Peyer's patch (tissue), 4 donors: ENCODE measurements around the gene CCT7. TPM values are rescaled to one million over a fixed set of nuclear protein-coding genes. Genes with fewer than 3 reads are reported as not detected.
"Not testable (repeated sequence)": the region's sequence is repeated elsewhere in the genome, so short reads cannot be mapped to it uniquely, and the experiment has no call there.

Experiments used
- DNase-seq, 3 donors: peaks; one replicate each; pipeline ENCODE4 v3.0.0-alpha.2; 2017 to 2019
- H3K27ac ChIP-seq, 4 donors: fragments of 200-600 bp; sonication (generic); one replicate each; pipeline ENCODE4 v1.5.1; 2016 to 2019
- H3K27me3 ChIP-seq, 2 donors: fragments of 200-600 bp; sonication (generic); one replicate each; pipeline ENCODE4 v1.5.1; 2019
- H3K36me3 ChIP-seq, 3 donors: fragments of 200-600 bp; sonication (generic); one replicate each; pipeline ENCODE4 v1.5.1; 2016 to 2019
- H3K4me1 ChIP-seq, 4 donors: fragments of 200-600 bp; sonication (generic); one replicate each; pipeline ENCODE4 v1.5.1; 2016 to 2019
- H3K4me3 ChIP-seq, 4 donors: fragments of 200-600 bp; sonication (generic); 1 replicate in 3 of 4; 2 replicates in 1 of 4; pipeline ENCODE4 v1.5.1; 2016 to 2019; ENCODE audit warnings: mild to moderate bottlenecking in 1 of 4
- H3K9me3 ChIP-seq, 4 donors: fragments of 200-600 bp; sonication (generic); one replicate each; pipeline ENCODE4 v1.5.1; 2016 to 2019; ENCODE audit warnings: mild to moderate bottlenecking in 1 of 4
- POLR2A ChIP-seq, 2 donors: fragments of 450-650 bp; IDR thresholded peaks; one replicate each; pipeline ENCODE4 v1.5.1; 2017; ENCODE audit warnings: antibody characterized with exemption in 2 of 2, mild to moderate bottlenecking in 2 of 2, moderate library complexity in 2 of 2
- total RNA-seq, 4 donors: library from RNA; depleted of rRNA; stranded (reverse); fragments of >200 nt; gene quantifications; one replicate each; pipeline ENCODE4 v1.1.0, GENCODE V29; 2016
- TF ChIP-seq, protein P1 (sequence below), 6 experiments: fragments of 450-650 bp in 4 of 6; fragments of 200-600 bp in 2 of 6; sonication (generic) in 1 of 6; IDR thresholded peaks; one replicate each; pipeline ENCODE4 v1.5.1; 2017 to 2019; ENCODE audit warnings: antibody characterized with exemption in 6 of 6, mild to moderate bottlenecking in 3 of 6, moderate library complexity in 1 of 6

Gene CCT7
- 100 to 1,000 TPM in 2 of 4 donors, 10 to 100 TPM in 2; 83.5 to 131 (median 95.6) TPM for total RNA-seq

DNA sequence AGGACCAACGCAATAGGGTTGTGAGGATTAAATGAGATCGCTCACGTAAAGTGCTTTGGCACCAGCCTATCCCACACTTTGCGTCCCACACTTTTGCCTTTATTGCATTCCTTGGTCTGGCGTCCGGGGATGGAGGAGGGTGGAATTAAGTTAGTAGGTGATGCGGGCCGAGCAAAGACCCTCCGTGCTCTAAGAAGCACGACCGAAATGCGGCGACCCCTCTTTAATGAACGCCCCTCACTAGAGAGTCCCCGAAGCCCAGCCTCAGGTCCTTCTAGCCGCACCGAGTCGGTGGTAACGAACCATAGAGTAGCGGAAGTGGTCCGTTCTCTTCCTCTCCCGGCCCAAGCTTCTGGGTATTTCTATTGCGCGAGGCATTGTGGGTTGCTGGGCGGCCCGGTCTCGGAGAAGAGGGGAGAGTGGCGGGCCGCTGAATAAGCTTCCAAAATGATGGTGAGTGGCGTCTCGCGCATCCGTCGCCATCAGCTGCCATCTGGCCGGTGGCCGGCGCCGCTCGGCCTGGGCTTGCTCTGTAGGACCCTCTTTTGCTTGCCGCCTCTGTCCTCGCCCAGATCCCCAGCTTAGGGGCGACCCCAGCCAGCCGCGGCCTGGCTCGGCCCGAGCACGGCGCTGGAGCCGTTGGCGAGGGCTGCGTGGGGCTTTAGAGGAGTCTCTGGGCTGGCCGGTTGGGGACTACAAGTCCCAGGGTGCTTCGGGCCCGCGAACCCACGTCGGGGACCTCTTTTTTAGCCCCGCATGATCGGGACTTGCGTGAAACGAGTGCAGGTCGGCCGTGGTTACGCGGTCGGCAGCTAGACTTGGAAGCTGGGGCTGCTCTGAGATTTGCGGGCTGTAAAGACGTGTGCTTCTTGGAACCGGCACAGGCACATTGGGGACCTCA lies at the start of gene CCT7:
TSS of gene CCT7 (plus strand) at position 377 of the 901 bp plus-strand sequence. CDS start at position 448, 71 bp downstream.
- DNase-seq, result peak; percentile 85 to 95 (median 94)
- Histone ChIP-seq H3K4me3 (peak within 1 kb of the TSS; percentile 83 to 90 (median 86)), H3K4me1 (peaks cover 0 to 33% (median 6%) of the 10 kb centered on the region in 4 donors), H3K9me3 (no peaks in the 10 kb centered on the region), H3K27me3 (no peaks in the 10 kb centered on the region), H3K36me3 (peaks cover 0 to 8% (median 0%) of the 10 kb centered on the region in 3 donors), H3K27ac (peak within 1 kb of the TSS; percentile 90 to 97 (median 92))
- TF ChIP-seq, protein P1, sequence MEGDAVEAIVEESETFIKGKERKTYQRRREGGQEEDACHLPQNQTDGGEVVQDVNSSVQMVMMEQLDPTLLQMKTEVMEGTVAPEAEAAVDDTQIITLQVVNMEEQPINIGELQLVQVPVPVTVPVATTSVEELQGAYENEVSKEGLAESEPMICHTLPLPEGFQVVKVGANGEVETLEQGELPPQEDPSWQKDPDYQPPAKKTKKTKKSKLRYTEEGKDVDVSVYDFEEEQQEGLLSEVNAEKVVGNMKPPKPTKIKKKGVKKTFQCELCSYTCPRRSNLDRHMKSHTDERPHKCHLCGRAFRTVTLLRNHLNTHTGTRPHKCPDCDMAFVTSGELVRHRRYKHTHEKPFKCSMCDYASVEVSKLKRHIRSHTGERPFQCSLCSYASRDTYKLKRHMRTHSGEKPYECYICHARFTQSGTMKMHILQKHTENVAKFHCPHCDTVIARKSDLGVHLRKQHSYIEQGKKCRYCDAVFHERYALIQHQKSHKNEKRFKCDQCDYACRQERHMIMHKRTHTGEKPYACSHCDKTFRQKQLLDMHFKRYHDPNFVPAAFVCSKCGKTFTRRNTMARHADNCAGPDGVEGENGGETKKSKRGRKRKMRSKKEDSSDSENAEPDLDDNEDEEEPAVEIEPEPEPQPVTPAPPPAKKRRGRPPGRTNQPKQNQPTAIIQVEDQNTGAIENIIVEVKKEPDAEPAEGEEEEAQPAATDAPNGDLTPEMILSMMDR (IDR thresholded peaks at IDR 0.05), result no peak
- peak; percentile 73 to 77 for TF ChIP-seq POLR2A (IDR thresholded peaks at IDR 0.05)

DNA sequence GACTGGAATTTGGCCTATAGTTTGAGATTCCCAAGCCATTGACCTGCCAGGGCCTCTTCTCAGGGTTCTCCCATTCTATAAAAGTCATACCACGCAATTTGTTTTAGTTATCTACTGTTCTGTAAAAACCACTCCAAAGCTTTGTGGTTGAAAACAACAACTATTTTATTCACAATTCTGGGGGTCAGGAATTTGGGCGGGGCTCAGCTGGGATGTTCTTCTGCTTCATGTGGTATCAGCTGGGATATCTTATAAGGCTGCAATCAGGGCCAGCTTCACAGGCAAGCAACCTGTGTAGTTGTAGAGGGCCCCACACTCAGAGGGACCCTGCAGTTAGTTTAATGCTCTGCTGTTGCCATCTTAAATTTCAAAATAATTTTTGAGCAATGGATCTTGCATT lies 48.1 kb upstream of the CCT7 start:
- TF ChIP-seq POLR2A (IDR thresholded peaks at IDR 0.05), result no peak
- TF ChIP-seq, protein P1 (IDR thresholded peaks at IDR 0.05), result no peak
- Histone ChIP-seq H3K36me3 (no peaks in the 10 kb centered on the region), H3K4me3 (no peak overlapping the region), H3K27me3 (no peaks in the 10 kb centered on the region), H3K4me1 (no peaks in the 10 kb centered on the region), H3K27ac (no peak overlapping the region), H3K9me3 (no peaks in the 10 kb centered on the region)
- DNase-seq, result no peak

DNA sequence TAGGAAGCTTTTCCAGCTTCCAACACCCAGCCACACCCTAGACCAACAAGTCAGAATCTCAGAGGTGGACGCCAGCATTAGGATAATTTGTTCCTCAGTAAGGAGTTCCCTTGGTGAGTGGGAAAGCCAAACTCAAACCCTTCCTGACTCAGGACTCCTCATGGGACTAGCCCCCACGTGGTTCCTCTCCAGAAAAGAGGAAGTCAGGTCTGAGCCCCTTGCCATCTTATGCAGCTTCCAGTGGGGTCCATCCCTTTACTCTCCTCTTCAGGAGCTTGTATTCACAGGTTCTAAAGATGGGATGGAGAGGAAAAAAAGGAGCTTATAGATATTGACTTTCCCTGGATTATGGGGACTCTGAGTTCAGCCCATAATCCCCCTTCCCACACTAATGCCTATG lies 46.6 kb upstream of the CCT7 start:
- H3K27ac ChIP-seq, result no peak overlapping the region
- TF ChIP-seq, protein P1 (IDR thresholded peaks at IDR 0.05), result no peak
- TF ChIP-seq POLR2A (IDR thresholded peaks at IDR 0.05), result no peak
- H3K27me3 ChIP-seq, result no peaks in the 10 kb centered on the region

DNA sequence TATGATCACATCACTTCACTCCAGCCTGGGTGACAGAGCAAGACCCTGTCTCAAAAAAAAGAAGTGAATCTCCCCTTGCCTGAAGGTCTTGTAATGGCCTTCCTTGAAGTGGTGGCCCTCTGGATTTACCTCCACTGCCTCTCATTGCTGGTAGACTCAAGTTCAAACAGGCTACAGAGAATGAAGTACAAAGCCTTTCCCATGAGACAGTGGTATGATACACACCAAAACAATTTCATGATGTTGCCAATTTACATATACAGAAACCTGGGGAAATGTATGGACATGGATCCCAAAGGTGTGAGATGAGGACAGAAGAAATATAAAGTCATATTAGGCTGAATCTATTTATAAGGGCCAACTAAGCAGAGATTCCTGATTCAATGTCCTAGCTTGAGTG lies 36.5 kb upstream of the CCT7 start:
- Histone ChIP-seq H3K4me1 (peaks cover 0 to 8% (median 5%) of the 10 kb centered on the region in 4 donors), H3K27ac (no peak overlapping the region), H3K36me3 (no peaks in the 10 kb centered on the region), H3K9me3 (no peaks in the 10 kb centered on the region), H3K27me3 (peaks cover 0 to 6% of the 10 kb centered on the region in 2 donors), H3K4me3 (no peak overlapping the region)
- DNase-seq, result no peak
- TF ChIP-seq, protein P1 (IDR thresholded peaks at IDR 0.05), result no peak
- TF ChIP-seq POLR2A (IDR thresholded peaks at IDR 0.05), result no peak

More for the DNA sequence above, 46.6 kb upstream of the CCT7 start:
- no peak for DNase-seq
- Histone ChIP-seq H3K4me1 (no peaks in the 10 kb centered on the region), H3K9me3 (no peaks in the 10 kb centered on the region), H3K4me3 (no peak overlapping the region), H3K36me3 (no peaks in the 10 kb centered on the region)

DNA sequence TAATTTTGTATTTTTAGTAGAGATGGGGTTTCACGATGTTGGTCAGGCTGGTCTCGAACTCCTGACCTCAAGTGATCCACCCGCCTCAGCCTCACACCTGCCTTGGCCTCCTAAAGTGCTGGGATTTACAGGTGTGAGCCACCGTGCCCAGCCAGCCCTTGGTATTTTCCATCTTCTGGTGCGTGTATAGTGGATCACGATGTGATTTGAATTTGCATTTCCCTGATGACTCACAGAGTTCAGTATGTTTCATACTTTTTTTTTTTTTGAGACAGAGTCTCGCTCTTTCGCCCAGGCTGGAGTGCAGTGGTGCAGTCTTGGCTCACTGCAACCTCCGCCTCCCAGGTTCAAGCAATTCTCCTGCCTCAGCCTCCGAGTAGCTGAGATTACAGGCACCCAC lies 33.8 kb upstream of the CCT7 start:
- not testable (repeated sequence) for H3K36me3 ChIP-seq, H3K9me3 ChIP-seq, H3K4me3 ChIP-seq, DNase-seq, H3K27ac ChIP-seq
- Histone ChIP-seq H3K27me3 (peaks cover 0 to 16% of the 10 kb centered on the region in 2 donors), H3K4me1 (peaks cover 0 to 14% (median 10%) of the 10 kb centered on the region in 4 donors)
